H1 (cell line): ENCODE data around the gene C19orf18.

ENCODE experiments used
- EZH2 ChIP-seq: fragments of 200-600 bp; sonication (generic); IDR thresholded peaks from 2 replicates; pipeline ENCODE4 v1.7.1; 2012; ENCODE audit warnings: low read depth, mild to moderate bottlenecking, moderate library complexity, low read length, inconsistent platforms; ENCODE audit not compliant: severe bottlenecking
- TF ChIP-seq, protein P1 (sequence below), 3 experiments: IDR thresholded peaks; 1 replicate in 2 of 3; 2 replicates in 1 of 3; pipeline versions ENCODE4 v1.5.1 to v1.6.1; 2011; ENCODE audit warnings: low read length in 3 of 3, mild to moderate bottlenecking in 3 of 3, inconsistent platforms in 2 of 3, low read depth in 1 of 3, moderate library complexity in 1 of 3; ENCODE audit not compliant: insufficient read depth in 1 of 3; ENCODE audit errors: control extremely low read depth in 1 of 3

- TF ChIP-seq, protein P1, sequence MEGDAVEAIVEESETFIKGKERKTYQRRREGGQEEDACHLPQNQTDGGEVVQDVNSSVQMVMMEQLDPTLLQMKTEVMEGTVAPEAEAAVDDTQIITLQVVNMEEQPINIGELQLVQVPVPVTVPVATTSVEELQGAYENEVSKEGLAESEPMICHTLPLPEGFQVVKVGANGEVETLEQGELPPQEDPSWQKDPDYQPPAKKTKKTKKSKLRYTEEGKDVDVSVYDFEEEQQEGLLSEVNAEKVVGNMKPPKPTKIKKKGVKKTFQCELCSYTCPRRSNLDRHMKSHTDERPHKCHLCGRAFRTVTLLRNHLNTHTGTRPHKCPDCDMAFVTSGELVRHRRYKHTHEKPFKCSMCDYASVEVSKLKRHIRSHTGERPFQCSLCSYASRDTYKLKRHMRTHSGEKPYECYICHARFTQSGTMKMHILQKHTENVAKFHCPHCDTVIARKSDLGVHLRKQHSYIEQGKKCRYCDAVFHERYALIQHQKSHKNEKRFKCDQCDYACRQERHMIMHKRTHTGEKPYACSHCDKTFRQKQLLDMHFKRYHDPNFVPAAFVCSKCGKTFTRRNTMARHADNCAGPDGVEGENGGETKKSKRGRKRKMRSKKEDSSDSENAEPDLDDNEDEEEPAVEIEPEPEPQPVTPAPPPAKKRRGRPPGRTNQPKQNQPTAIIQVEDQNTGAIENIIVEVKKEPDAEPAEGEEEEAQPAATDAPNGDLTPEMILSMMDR (IDR thresholded peaks at IDR 0.05; ENCODE audit: control extremely low read depth in 1 of 3, insufficient read depth in 1 of 3, low read depth in 1 of 3, low read length in 3 of 3) = no peak
- TF ChIP-seq EZH2 = no peak
Measured at GRCh38 chr19:57949702-57950101, 24.6 kb downstream of the C19orf18 start.
